OCI-LY3 (cell line): Measurements from ENCODE around the gene RAD51B.

Experiments
- EZH2phosphoT487 ChIP-seq: fragments of 200-600 bp; shearing (Covaris generic); IDR thresholded peaks from 2 replicates; pipeline ENCODE4 v1.6.1; 2018; ENCODE audit warnings: antibody characterized with exemption, mixed run types, low read depth
- TF ChIP-seq, protein P1 (sequence below): fragments of 200-600, 300-600 bp; sonication (generic); IDR thresholded peaks from 2 replicates; pipeline ENCODE4 v1.5.1; 2014; ENCODE audit warnings: antibody characterized with exemption, low read length, low read depth

DNA sequence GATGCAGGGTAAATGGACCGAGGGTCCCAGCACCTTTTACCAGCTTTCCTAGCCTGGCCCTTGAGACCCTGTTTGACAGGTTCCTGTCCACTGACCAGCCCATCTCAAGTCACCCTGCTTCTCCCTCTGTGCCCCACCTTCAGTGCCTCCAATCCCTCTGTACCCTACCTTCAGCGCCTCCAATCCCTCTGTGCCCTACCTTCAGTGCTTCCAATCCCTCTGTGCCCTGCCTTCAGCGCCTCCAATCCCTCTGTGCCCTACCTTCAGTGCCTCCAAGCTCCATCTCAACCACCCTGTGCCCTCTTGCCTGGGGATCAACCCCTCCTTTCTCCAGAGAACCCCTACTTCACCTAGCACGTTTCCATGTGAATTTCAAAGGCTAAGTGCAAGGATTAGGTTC, 919.0 kb downstream of the RAD51B start:
- TF ChIP-seq, protein P1, sequence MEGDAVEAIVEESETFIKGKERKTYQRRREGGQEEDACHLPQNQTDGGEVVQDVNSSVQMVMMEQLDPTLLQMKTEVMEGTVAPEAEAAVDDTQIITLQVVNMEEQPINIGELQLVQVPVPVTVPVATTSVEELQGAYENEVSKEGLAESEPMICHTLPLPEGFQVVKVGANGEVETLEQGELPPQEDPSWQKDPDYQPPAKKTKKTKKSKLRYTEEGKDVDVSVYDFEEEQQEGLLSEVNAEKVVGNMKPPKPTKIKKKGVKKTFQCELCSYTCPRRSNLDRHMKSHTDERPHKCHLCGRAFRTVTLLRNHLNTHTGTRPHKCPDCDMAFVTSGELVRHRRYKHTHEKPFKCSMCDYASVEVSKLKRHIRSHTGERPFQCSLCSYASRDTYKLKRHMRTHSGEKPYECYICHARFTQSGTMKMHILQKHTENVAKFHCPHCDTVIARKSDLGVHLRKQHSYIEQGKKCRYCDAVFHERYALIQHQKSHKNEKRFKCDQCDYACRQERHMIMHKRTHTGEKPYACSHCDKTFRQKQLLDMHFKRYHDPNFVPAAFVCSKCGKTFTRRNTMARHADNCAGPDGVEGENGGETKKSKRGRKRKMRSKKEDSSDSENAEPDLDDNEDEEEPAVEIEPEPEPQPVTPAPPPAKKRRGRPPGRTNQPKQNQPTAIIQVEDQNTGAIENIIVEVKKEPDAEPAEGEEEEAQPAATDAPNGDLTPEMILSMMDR, result no peak
- TF ChIP-seq EZH2phosphoT487, result no peak
